Right lobe of liver (tissue), 6 donors: ENCODE data around the gene NDUFA8. TPM values are rescaled to one million over a fixed set of nuclear protein-coding genes. Genes with fewer than 3 reads are reported as not detected.
A peak's percentile ranks its signal among the peaks of the same experiment; 100 is the strongest.

Source experiments
- ATAC-seq, 4 donors: fragments of 200-7000 bp; cut with Tn5 transposase; one replicate each; pipeline ENCODE4 v1.9.1; 2020; ENCODE audit warnings: mild to moderate bottlenecking in 4 of 4, moderate library complexity in 4 of 4
- DNase-seq, 3 donors: peaks; one replicate each; pipeline ENCODE4 v3.0.0-alpha.2; 2020
- H3K27ac ChIP-seq, 3 donors: fragments of 200-600 bp; one replicate each; pipeline ENCODE4 v1.8.0; 2022
- H3K27me3 ChIP-seq, 2 donors: fragments of 200-600 bp; one replicate each; pipeline ENCODE4 v1.8.0; 2022
- H3K36me3 ChIP-seq, 4 donors: fragments of 200-600 bp; sonication (generic) in 1 of 4; one replicate each; pipeline versions ENCODE4 v1.5.1 to v1.8.0; 2017 to 2022; ENCODE audit warnings: control low read depth in 1 of 4
- H3K4me1 ChIP-seq, 4 donors: fragments of 200-600 bp; sonication (generic) in 1 of 4; one replicate each; pipeline versions ENCODE4 v1.5.1 to v1.8.0; 2017 to 2022; ENCODE audit warnings: control low read depth in 1 of 4
- H3K4me3 ChIP-seq, 3 donors: fragments of 200-600 bp; one replicate each; pipeline ENCODE4 v1.8.0; 2022
- H3K9me3 ChIP-seq, 4 donors: fragments of 200-600 bp; sonication (generic) in 1 of 4; one replicate each; pipeline versions ENCODE4 v1.5.1 to v1.8.0; 2017 to 2022; ENCODE audit warnings: control low read depth in 1 of 4
- POLR2A ChIP-seq: fragments of 450-650 bp; IDR thresholded peaks from one replicate; pipeline ENCODE4 v1.6.1; 2017; ENCODE audit warnings: antibody characterized with exemption, mild to moderate bottlenecking
- WGBS: methylation state at CpG from one replicate; pipeline ENCODE4 v1.1.6; 2018; ENCODE audit warnings: low coverage, low lambda C conversion rate; ENCODE audit not compliant: insufficient coverage; ENCODE audit errors: missing lambda C conversion rate; 5-methylcytosine and 5-hydroxymethylcytosine counted together
- intact Hi-C, 2 donors: fragments of 100-400 bp; cut with DNase I; formaldehyde crosslinking; loops; one replicate each; pipeline versions ENCODE4 v1.11.2 to v1.14.1; 2022
- total RNA-seq, 6 experiments: library from RNA; depleted of rRNA in 2 of 6; stranded (reverse); fragments of >200 nt in 2 of 6; fragmentation: NEBNext Ultra II Directional in 3 of 6; extraction: Animal tissue kit (Norgen Biotek cat#: 25700) in 3 of 6; gene quantifications; one replicate each; pipeline versions ENCODE4 v1.1.0 to v1.2.4, GENCODE V29; 2016 to 2023
- TF ChIP-seq, protein P1 (sequence below), 4 donors: fragments of 200-600 bp in 3 of 4; fragments of 450-650 bp in 1 of 4; IDR thresholded peaks; one replicate each; pipeline versions ENCODE4 v1.5.1 to v1.8.0; 2016 to 2022; ENCODE audit warnings: antibody characterized with exemption in 4 of 4, mild to moderate bottlenecking in 2 of 4
- donor health status: DM: no; HTN: yes; CAD: no.
- donor health status: DM: no; HTN: no; CAD: no.
- donor health status: DM: no; HTN: no; CAD: no.
- donor health status: DM: no; HTN: yes; CAD: no.
- donor health status: DM: no; HTN: yes; CAD: no.

NDUFA8 gene
- total RNA-seq, 6 experiments from 2014 or later, result 27.3 to 43.9 (median 29.0) TPM

DNA sequence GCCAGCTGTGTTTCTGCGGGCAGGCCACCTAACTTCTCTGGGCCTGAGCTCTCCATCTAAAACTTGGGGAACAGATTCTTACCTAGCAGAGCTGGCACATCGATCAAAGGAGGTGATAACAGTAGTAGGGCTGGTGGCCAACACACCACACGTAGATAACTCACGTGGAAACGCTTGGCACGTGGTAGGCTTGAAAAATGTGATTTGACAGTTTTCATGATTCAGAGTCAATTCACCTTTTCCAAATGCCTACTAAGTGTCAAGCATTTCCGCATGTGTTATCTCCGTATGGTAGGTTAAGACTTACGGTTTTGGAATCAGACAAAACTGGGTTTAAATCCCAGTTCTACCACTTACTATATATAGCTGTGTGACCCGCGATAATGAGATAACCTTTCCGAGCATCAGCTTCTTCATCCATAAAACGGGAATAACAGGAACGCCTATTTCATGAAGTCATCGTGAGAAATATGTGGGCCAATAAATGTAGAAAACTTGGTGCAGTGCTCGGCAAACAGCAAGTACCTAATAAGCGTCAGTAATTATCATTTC is 25.5 kb downstream of the NDUFA8 start:
- ATAC-seq (no peak), DNase-seq (no peak)
- Histone ChIP-seq H3K9me3 (no peaks in the 10 kb centered on the region), H3K4me3 (no peak overlapping the region), H3K27ac (no peak overlapping the region), H3K36me3 (no peaks in the 10 kb centered on the region), H3K4me1 (no peaks in the 10 kb centered on the region), H3K27me3 (no peaks in the 10 kb centered on the region)
- WGBS, result 67% methylated on average over 15 of the region's 17 CpGs
- TF ChIP-seq, protein P1, sequence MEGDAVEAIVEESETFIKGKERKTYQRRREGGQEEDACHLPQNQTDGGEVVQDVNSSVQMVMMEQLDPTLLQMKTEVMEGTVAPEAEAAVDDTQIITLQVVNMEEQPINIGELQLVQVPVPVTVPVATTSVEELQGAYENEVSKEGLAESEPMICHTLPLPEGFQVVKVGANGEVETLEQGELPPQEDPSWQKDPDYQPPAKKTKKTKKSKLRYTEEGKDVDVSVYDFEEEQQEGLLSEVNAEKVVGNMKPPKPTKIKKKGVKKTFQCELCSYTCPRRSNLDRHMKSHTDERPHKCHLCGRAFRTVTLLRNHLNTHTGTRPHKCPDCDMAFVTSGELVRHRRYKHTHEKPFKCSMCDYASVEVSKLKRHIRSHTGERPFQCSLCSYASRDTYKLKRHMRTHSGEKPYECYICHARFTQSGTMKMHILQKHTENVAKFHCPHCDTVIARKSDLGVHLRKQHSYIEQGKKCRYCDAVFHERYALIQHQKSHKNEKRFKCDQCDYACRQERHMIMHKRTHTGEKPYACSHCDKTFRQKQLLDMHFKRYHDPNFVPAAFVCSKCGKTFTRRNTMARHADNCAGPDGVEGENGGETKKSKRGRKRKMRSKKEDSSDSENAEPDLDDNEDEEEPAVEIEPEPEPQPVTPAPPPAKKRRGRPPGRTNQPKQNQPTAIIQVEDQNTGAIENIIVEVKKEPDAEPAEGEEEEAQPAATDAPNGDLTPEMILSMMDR (IDR thresholded peaks at IDR 0.05), result no peak
- no peak for TF ChIP-seq POLR2A
- intact Hi-C loops, result no loop called here

DNA sequence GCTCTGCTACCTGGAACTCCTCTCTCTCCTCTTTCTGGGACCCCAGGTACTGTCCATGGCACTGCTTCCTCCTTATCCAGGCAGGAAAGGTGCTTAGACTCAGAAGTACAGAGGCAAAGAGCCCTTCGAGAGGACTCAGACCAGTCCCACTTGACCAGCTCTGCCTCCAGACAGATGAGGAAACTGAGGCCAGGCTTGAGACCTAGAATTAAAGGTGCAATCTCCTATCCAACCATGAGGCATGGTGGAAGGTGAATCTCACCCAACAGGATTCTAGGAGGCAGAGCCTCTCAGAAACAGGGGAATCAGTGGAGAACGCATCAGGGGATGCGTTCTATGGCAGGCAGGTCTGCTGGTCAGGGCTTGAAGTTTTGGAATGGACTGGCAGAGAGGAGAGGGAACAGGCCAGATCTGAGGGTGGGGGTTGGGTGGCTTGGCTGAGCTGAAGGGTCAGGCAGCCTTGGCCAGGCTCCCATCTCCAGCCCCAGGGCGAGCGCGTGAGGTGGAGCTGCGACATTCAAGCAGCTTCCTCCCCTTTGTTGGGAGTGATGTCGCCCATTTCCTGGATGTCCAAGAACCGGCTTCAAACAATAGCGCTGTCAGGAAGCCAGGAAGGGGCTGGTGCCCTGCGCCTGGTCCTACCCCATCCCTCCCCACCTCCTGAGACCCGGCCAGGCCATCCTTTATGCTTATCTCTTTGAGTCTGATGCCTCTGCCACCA is 26.2 kb downstream of the NDUFA8 start:
- DNase-seq (peak in 1 of 3 donors; percentile 31), ATAC-seq (peak; percentile 36 to 56 (median 45))
- TF ChIP-seq POLR2A, result no peak
- TF ChIP-seq, protein P1 (IDR thresholded peaks at IDR 0.05), result no peak
- intact Hi-C loops, result no loop called here
- H3K27me3 ChIP-seq, result no peaks in the 10 kb centered on the region
- no peaks in the 10 kb centered on the region for H3K36me3 ChIP-seq
- WGBS, result 54% methylated on average over 3 of the region's 12 CpGs
- no peaks in the 10 kb centered on the region for H3K9me3 ChIP-seq
- H3K4me3 ChIP-seq, result no peak overlapping the region
- no peaks in the 10 kb centered on the region for H3K4me1 ChIP-seq
- H3K27ac ChIP-seq, result no peak overlapping the region

DNA sequence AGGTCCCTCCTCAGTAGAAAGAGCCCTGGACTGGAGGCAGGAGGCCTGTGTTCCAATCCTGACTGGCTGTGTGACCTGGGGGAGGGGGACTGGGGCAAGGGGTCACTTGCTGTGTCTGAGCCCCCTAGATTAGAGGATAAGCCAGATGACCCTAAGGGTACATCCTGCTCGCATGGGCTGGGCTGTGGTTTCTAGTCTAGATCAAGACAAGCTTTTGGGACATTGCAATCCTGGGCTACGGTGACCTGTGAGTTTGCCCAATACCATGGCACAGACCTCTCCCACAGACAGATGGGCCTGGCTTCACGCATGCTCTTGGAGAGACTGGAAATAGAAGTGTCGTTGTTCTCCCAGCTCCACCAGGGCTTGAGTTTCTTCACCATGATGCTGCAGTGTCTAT is 27.0 kb downstream of the NDUFA8 start:
- TF ChIP-seq, protein P1 (IDR thresholded peaks at IDR 0.05), result no peak
- no peak for TF ChIP-seq POLR2A
- no peak overlapping the region for H3K27ac ChIP-seq
- no peaks in the 10 kb centered on the region for H3K27me3 ChIP-seq
- no peaks in the 10 kb centered on the region for H3K4me1 ChIP-seq
- WGBS, result no CpG with 5 or more reads among the region's 4 CpGs
- no peaks in the 10 kb centered on the region for H3K36me3 ChIP-seq
- DNase-seq, result no peak
- H3K4me3 ChIP-seq, result no peak overlapping the region
- intact Hi-C loops, result no loop called here
- ATAC-seq, result no peak
- H3K9me3 ChIP-seq, result no peaks in the 10 kb centered on the region

- ATAC-seq (peak in 1 of 4 donors; percentile 29), DNase-seq (no peak)
- H3K27ac ChIP-seq, result no peak overlapping the region
- 12% methylated on average over 6 of the region's 21 CpGs for WGBS
- TF ChIP-seq, protein P1 (IDR thresholded peaks at IDR 0.05), result no peak
- TF ChIP-seq POLR2A, result no peak
- intact Hi-C loops, result no loop called here
- no peaks in the 10 kb centered on the region for H3K36me3 ChIP-seq
- H3K9me3 ChIP-seq, result no peaks in the 10 kb centered on the region
- H3K27me3 ChIP-seq, result no peaks in the 10 kb centered on the region
- H3K4me3 ChIP-seq, result no peak overlapping the region
- H3K4me1 ChIP-seq, result peaks cover 0 to 4% (median 0%) of the 10 kb centered on the region in 4 donors
Measured at GRCh38 chr9:122131401-122132001, 28.1 kb downstream of the NDUFA8 start.
